GM19468 (cell line): ENCODE results near the gene E4F1.
"Not testable (repeated sequence)": the region's sequence is repeated elsewhere in the genome, so short reads cannot be mapped to it uniquely, and the experiment has no call there.

Source experiments
- ATAC-seq: cut with Tn5 transposase; IDR thresholded peaks from one replicate; pipeline ENCODE4 v1.9.1; 2021; ENCODE audit warnings: mild to moderate bottlenecking, moderate library complexity, moderate number of reproducible peaks; ENCODE audit not compliant: unreplicated experiment; ENCODE audit errors: extremely low read depth

E4F1 gene

DNA sequence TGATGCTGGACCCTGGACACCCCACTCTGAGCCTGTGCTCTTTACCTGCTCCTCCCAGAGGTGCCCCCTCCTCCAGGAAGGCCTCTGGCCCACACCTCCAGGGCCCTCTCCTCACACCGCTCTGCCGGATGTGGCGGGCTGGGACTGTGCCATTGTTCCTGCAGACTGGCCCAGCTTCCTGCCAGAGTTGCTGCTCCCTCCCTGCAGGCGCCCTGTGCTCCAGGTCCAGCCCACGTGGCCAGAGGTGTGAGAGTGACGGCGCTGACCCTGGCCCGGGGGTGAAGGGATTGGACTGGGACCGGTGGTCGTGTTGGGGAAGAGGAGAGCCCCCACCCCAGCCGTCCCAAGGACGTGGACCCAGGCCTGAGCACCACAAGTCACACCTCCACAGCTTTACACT, 5.7 kb downstream of the E4F1 start:
- no peak for ATAC-seq

DNA sequence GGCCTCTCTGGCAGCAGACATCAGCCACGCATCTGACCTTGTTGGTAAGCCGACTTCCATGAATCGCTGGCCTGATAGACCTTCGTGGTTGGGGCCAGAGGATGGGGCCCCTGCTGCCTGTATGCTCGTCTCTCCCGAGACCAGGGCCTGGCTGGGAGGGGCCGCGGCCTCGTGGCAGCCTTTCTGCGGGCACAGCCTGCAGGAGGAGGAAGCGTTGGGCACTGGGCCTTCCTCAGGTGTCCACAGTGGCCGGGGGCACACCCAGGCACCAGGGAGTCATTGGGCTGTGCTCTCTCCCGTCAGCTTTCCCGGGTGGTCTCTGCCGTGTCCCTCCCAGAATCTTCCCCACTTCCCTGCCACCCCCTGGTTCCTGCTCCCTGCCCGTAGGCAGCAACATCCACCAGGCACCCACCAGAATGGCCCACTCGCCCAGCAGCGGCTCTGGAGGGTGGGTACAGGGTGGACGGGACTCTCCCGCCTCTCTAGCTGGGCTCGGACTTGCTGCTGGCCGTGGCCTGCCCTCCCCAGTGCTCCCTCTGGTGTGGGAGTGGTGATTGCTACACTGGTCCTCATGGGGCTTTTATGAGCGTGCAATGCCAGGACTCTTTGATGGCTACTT, 6.3 kb downstream of the E4F1 start:
- no peak for ATAC-seq

DNA sequence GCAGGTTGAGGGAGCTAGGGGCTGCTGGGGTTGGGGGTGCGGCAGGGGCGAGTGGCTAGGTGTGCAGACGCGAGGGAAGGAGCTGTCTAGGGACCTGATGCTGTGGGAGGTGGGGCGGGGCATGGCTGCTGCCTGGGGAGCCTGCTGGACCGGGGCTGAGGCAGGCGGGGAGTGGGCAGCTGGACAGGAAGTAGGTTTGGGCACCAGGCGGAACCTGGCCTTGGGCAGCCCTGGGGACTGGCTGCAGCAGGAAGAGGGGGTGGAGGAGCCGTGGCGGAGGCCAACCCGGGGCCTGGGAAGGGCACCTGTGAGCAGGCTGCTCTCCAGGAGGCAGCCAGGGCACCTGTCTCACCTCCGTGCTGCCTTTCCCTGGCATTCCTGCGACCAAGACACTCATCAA, 7.0 kb downstream of the E4F1 start:
- no peak for ATAC-seq

DNA sequence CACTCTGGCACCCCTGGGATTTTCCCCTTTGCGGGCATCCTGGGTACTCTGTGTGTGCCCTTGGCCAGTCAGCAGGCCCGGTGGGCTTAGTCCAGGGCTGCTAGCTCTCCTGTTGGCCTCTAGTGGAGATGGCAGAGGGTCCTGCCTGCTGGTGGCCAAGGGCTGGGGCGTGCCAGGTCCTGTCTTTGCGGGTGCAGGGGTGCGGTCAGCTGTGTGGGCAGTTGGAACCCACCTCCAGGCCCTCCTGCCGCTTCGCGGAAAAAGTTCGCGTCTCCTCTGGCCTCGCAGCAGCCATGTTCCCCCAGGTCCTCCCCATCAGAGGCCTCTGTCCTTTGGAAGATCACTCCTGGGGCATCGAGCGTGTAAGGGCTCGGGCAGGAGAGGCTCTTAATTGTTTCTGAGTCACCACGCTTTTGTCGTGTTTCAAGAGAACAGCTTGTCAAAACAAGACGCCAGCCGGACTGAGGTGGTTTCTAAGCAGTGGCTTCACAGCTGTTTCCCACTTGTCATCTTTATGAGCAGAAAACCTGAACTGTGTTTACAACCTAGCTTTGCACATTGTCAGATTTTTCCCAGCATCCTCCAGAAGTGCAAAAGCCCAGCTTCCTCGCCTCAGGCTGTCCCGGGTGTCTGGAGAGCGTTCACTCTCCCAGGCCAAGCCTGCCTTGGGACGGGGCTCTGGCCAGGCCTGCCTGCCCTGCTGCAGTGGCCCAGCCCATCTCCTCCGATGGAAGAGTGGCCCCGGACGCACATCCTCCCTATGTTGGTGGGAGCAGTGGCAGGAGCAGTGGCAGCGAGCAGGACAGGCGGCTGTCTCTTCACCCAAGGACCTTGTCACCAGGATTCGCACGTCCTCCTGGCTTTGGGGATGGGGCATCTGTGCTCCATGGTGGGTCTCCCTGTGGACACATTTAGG, 7.9 kb downstream of the E4F1 start:
- ATAC-seq, result no peak

DNA sequence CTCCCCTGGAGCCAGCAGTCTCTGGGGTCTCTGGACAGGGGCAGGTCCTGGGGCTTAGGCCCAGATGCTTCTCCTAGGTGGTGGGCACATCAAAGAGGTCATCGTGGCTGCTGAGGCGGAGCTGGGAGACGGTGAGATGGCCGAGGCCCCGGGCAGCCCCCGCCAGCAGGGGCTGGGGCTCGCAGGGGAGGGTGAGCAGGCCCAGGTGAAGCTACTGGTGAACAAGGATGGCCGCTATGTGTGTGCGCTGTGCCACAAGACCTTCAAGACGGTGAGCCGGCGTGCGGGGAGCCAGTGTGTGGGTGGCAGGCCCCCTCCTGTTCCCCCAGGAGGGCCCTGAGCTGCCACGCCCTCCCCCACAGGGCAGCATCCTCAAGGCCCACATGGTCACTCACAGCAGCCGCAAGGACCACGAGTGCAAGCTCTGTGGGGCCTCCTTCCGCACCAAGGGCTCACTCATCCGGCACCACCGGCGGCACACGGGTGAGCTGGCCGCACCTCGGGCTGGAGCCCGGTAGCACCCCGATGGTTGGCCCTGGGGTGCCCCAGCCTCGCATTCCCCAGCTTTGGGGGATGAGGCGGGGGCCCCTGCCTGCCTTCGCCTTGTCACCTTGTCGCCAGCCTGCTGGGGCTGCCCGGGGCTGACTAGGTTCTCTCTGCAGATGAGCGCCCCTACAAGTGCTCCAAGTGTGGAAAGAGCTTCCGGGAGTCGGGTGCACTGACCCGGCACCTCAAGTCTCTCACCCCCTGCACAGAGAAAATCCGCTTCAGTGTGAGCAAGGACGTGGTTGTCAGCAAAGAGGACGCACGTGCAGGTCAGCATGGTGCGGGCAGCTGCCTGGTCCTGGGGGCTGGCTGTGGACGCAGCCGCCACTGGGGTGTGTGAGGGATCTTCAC, 9.0 kb downstream of the E4F1 start:
- no peak for ATAC-seq

DNA sequence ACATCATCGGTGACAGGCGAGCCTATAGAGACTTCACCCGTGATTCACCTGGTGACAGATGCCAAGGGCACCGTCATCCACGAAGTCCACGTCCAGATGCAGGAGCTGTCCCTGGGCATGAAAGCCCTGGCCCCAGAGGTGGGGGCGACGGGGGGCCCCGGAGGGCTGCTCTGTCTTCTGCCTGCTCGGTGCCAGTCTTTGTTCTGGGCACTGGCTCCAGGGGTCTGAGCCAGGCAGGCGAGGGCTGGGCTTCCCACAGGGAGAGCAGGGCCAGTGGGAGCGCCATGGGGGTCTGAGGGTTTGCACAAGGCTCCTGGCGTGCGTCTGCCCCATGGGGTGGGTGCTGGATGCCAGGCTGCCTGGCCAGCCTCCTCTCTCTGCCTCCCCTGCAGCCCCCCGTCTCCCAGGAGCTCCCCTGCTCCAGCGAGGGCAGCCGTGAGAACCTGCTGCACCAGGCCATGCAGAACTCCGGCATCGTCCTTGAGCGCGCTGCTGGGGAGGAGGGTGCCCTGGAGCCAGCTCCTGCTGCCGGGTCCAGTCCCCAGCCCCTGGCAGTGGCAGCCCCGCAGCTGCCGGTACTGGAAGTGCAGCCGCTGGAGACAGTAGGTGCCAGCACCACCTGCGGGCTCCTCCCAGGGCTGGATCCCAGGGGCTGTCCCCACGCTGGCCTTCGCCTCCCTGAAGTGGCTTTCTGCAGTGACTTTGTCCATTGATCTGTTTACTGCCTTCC, 9.8 kb downstream of the E4F1 start:
- no peak for ATAC-seq

DNA sequence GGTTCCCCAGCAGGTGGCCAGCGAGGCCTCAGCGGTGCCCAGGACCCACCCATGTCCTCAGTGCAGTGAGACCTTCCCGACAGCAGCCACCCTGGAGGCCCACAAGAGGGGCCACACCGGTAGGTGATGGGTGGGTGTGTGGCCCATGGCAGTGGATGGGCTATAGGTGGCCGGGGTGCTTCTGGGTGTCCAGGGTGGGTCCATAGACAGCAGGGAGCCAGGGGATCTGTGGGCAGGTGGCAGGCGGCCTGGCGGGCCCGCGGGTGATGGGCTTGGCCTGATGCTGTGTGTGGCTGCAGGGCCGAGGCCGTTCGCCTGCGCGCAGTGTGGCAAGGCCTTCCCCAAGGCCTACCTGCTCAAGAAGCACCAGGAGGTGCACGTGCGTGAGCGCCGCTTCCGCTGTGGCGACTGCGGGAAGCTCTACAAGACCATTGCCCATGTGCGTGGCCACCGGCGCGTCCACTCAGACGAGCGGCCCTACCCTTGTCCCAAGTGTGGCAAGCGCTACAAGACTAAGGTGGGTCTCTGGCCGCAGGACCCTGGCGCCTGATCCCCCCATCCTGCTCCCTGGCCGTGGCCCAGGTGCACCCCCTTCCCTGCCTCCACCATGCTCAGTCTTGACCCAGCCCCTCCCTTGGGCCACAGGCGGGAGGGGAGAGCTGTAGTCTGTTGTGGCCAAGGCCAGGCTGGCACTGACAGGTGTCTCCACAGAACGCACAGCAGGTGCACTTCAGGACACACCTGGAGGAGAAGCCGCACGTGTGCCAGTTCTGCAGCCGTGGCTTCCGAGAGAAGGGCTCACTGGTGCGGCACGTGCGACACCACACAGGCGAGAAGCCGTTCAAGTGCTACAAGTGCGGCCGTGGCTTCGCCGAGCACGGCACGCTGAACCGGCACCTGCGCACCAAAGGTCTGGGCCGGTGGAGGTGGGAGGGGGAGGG, 10.8 kb downstream of the E4F1 start:
- no peak for ATAC-seq

DNA sequence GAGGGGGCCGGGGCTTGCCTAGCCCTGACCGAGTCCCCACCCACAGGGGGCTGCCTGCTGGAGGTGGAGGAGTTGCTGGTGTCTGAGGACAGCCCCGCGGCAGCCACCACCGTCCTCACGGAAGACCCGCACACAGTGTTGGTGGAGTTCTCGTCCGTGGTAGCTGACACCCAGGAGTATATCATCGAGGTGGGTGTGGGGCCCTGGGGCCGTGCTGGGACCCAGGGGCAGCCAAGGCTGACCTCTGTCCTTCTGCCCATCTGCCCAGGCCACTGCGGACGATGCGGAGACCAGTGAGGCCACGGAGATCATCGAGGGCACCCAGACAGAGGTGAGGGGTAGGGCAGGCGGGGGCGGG, 11.4 kb downstream of the E4F1 start:
- ATAC-seq, result no peak

DNA sequence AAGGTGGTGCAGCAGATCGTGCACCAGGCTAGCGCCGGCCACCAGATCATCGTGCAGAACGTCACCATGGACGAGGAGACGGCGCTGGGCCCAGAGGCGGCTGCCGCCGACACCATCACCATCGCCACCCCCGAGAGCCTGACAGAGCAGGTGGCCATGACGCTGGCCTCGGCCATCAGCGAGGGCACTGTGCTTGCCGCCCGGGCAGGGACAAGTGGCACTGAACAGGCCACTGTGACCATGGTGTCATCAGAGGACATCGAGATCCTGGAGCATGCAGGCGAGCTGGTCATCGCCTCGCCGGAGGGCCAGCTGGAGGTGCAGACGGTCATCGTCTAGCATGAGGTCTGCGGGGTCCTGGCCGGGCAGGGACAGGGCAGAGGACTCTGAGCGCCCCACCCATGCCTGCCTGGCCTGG, 11.9 kb downstream of the E4F1 start:
- ATAC-seq, result no peak

DNA sequence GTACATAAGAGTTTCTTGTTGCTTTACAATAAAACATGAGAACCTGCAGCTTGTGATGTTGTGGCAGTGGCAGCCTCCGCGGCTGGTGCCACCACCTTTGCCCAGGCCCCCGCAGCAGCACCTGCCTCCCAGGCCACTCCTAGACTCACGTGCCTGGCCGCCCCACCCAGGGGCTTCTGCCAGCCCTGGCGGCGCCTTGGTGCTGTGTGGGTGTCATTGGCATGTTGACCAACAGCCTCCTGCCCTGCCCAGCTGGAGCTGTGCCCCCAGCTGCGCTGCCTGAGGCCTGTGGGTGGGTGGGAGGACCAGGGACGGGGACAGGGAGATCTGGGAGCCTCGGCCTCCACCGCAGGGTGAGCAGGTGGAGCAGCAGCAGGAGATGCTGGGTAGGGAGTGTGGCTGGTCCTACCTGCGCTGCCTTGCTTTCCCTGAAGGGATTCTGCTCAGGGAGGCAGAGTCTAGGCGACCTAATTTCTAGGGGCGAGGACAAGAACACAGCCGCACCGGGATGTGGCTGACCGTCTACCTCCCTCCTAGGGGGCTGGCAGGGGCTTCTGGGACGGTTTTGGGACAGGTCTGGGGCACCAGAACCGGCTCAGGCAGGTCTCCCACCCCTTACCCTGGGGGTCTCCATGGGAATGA, 12.4 kb downstream of the E4F1 start:
- no peak for ATAC-seq

DNA sequence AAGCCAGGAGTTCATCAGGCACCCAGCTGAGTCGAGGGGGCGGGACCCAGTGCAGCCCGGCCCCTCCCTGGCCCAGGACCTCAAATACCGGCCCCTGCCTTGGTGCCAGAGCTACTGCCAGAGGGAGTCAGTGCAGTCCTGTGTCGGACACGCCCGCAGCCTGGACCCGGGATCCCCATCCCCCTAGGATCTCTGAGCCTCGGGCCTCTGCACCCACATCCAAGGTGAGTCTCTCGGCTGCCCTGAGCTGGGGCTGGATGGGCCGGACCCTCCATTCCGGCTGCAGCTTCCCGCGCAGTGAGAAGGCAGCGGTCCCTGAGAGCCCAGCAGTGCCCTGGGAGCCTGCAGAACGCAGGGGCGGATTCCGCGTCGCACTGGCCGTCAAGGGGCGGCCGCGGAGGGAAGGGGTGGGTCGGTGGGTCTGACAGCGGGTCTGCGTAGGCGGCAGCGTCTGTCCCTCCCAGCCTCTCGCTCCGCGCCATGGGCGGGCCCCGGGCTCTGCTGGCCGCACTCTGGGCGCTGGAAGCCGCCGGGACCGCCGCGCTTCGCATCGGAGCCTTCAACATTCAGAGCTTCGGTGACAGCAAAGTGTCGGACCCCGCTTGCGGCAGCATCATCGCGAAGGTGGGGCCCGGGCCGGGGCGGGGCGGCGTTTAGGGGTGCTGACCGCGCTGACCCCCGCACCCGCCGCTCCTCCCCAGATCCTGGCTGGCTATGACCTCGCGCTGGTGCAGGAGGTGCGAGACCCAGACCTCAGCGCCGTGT, 13.1 kb downstream of the E4F1 start, which contains the start of gene DNASE1L2:
TSS of gene DNASE1L2 (plus strand) at position 108 of the 765 bp plus-strand sequence. CDS start at position 481, 373 bp downstream.
- ATAC-seq, result no peak

DNA sequence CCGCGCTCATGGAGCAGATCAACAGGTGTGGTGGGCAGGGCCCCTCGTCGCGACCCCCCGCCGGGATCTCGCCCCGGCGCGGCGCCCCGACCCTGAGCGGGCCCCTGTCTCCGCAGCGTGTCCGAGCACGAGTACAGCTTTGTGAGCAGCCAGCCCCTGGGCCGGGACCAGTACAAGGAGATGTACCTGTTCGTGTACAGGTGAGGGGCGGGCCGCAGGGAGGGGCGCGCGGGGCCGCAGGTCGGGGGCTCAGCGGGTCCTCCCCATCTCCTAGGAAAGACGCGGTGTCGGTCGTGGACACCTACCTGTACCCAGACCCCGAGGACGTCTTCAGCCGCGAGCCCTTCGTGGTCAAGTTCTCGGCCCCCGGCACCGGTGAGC, 13.7 kb downstream of the E4F1 start:
- no peak for ATAC-seq

DNA sequence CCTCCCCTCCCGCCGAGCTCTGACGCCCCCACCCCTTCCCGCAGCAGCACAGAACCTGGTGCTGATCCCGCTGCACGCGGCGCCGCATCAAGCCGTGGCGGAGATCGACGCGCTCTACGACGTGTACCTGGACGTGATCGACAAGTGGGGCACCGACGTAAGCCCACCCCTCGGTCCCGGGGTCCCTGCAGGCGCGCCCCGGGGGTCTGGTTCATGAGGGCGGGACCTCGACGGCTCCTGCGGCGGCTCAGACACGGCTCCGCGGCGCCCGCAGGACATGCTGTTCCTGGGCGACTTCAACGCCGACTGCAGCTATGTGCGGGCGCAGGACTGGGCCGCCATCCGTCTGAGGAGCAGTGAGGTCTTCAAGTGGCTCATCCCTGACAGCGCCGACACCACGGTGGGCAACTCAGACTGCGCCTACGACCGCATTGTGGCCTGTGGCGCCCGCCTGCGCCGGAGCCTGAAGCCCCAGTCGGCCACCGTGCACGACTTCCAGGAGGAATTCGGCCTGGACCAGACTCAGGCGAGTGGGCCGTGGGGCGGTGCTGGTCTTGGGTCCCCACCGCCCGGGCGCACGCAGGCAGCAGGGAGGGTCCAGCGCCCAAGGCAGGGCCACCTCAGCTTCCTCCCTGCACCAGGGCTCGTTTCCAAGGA, 14.2 kb downstream of the E4F1 start:
- no peak for ATAC-seq

DNA sequence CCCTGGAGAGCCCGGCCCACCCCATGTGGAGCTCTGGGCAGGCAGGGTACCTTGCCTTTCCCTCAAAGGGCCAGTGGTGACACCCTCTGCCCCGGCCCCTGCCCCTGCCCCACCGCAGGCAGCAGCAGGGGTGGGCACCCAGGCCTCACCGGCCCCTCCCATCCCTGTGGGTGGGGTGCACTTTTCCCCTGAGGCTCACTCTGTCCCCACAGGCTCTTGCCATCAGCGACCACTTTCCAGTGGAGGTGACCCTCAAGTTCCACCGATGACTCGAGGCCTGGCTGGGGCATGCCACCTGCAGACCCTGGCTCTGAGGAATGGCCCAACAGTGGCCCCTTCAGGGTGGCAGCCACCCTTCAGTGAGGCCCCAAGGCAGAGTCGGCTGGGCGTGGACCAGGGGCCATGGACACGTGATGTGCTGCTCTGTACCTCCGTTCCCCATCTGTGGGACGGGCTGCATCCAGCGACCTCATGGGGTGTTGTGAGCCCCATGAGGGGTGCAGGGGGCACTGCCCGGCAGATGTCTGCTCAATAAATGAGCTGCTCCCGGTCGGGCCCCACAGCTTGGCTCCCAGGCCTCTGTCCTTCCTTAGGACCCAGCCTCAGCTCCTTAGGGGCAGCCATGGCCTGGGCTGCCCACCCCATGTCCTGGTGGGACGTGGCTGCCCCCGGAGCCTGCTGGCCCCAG, 14.9 kb downstream of the E4F1 start:
- no peak for ATAC-seq

DNA sequence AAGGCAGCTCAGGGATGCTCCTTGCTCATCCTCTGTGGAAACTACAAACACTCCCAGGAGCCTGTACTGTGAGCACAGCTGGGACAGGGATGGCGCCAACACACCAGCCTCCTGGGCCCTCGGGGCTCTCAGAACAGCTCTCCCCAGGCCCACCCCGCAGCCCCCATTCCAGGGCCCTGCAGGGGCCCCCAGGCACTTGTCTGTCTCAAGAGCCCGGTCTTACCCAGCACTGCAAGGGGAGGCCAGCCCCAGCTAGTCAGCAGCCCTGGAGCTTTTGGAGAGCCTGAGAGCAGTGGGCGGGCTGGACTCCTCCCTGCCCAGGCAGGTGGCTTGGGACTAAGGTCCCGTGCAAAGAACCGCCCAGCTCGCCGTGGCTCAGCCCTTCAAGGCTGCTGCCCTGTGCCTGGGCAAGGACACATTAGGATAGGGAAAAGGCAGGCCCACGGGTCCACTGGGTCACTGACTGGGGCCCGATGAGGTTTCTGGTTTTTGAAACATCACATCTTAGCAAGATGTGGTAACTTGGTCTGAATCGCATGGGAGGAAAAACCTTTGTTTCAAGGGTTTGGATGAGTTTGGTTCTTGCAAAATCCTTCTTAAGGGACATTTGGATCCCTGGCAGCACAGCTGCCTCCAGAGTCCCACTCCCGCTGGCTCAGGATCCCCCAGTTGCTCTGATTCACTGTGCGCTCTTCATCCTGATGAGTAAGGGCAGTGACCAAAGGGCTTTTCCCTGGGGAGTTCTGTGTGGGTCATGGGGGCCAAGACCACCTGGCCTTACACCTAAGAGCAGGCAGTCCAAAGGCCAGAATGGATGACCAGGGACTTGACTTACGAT, 15.7 kb downstream of the E4F1 start:
- no peak for ATAC-seq

DNA sequence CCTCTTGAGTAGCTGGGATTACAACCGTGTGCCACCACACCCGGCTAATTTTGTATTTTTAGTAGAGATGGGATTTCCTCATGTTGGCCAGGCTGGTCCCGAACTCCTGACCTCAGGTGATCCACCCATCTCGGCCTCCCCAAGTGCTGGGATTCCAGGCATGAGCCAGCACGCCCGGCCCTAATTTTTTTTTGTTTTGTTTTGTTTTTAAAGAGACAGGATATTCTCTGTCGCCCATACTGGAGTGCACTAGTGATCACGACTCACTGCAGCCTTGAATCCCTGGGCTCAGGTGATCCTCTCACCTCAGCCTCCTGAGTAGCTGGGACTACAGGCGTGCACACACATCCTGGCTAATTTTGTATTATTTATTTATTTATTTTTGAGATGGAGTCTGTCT, 16.9 kb downstream of the E4F1 start:
- not testable (repeated sequence) for ATAC-seq
